Lower lobe of right lung (tissue), 2 donors: ENCODE results near the gene HP1BP3. TPM values are rescaled to one million over a fixed set of nuclear protein-coding genes. Genes with fewer than 3 reads are reported as not detected.

Experiments used
- ATAC-seq, 2 donors: fragments of 200-7000 bp; cut with Tn5 transposase; one replicate each; pipeline ENCODE4 v1.9.1; 2020 to 2022; ENCODE audit warnings: mild to moderate bottlenecking in 2 of 2, moderate library complexity in 2 of 2
- DNase-seq: peaks from one replicate; pipeline ENCODE4 v3.0.0-alpha.2; 2020
- H3K27ac ChIP-seq: fragments of 200-600 bp; one replicate; pipeline ENCODE4 v1.8.0; 2022
- H3K27me3 ChIP-seq: fragments of 200-600 bp; one replicate; pipeline ENCODE4 v1.8.0; 2022; ENCODE audit warnings: low read depth
- H3K36me3 ChIP-seq: fragments of 200-600 bp; one replicate; pipeline ENCODE4 v1.8.0; 2022; ENCODE audit warnings: mild to moderate bottlenecking
- H3K4me1 ChIP-seq: fragments of 200-600 bp; one replicate; pipeline ENCODE4 v1.8.0; 2022
- H3K4me3 ChIP-seq: fragments of 200-600 bp; one replicate; pipeline ENCODE4 v1.8.0; 2022; ENCODE audit warnings: mild to moderate bottlenecking
- H3K9me3 ChIP-seq: fragments of 200-600 bp; one replicate; pipeline ENCODE4 v1.8.0; 2022
- intact Hi-C: fragments of 100-400 bp; cut with DNase I; formaldehyde crosslinking; loops from one replicate; pipeline ENCODE4 v1.11.0; 2022
- total RNA-seq: library from RNA; stranded (reverse); fragmentation: NEBNext Ultra II Directional; extraction: Animal tissue kit (Norgen Biotek cat#: 25700); gene quantifications from one replicate; pipeline ENCODE4 v1.2.1, GENCODE V29; 2021
- TF ChIP-seq, protein P1 (sequence below): fragments of 200-600 bp; IDR thresholded peaks from one replicate; pipeline ENCODE4 v1.8.0; 2022; ENCODE audit warnings: antibody characterized with exemption, mild to moderate bottlenecking
- donor health status: DM: no; HTN: yes; CAD: no; lungs with severe emphysema.

Gene HP1BP3
- total RNA-seq, 1 donor from 2014 or later: 253 TPM

DNA sequence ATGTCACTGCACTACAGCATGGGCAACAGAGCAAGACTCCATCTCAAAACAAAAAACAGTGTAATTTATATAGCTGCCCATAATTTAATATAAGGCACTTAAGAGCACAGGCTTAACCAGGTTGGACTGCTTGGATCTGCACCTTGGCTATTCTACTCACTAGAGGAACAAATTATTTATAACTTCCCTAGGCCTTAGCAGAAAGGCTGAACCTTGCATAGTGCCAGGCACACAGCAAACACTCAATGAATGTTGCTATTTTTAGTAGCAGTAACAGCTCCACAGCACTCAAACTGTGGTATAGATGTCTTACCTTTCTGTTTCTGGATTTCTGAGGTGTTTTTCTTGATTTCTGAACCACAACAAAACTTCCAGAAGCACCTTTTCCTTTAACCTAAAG lies 19.8 kb downstream of the HP1BP3 start:
- Histone ChIP-seq H3K9me3 (no peaks in the 10 kb centered on the region), H3K27me3 (no peaks in the 10 kb centered on the region), H3K27ac (no peak overlapping the region), H3K36me3 (peaks cover 100% of the 10 kb centered on the region), H3K4me3 (no peak overlapping the region), H3K4me1 (no peaks in the 10 kb centered on the region)
- TF ChIP-seq, protein P1, sequence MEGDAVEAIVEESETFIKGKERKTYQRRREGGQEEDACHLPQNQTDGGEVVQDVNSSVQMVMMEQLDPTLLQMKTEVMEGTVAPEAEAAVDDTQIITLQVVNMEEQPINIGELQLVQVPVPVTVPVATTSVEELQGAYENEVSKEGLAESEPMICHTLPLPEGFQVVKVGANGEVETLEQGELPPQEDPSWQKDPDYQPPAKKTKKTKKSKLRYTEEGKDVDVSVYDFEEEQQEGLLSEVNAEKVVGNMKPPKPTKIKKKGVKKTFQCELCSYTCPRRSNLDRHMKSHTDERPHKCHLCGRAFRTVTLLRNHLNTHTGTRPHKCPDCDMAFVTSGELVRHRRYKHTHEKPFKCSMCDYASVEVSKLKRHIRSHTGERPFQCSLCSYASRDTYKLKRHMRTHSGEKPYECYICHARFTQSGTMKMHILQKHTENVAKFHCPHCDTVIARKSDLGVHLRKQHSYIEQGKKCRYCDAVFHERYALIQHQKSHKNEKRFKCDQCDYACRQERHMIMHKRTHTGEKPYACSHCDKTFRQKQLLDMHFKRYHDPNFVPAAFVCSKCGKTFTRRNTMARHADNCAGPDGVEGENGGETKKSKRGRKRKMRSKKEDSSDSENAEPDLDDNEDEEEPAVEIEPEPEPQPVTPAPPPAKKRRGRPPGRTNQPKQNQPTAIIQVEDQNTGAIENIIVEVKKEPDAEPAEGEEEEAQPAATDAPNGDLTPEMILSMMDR: no peak
- intact Hi-C loops: no loop called here
- ATAC-seq (no peak), DNase-seq (no peak)

DNA sequence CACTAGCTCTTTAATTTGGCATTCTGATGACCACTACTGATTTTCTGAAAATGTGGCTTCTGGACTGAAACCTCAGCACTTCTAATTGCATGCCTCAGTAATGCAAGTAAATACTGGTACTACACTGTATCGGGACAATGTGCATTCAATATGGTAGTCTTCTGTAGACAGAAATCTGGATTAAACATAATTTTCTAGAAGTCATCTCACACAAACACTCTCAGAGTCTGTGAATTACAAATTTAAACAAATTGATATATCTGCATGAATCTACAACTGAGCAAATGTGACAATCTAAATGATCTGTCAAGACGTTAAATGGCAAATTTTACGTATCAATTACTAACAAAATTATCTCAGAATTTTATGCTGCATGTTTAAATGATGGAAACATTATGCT lies 23.7 kb downstream of the HP1BP3 start:
- Histone ChIP-seq H3K4me3 (no peak overlapping the region), H3K27me3 (no peaks in the 10 kb centered on the region), H3K36me3 (peaks cover 100% of the 10 kb centered on the region), H3K9me3 (no peaks in the 10 kb centered on the region), H3K27ac (no peak overlapping the region), H3K4me1 (no peaks in the 10 kb centered on the region)
- TF ChIP-seq, protein P1: no peak
- ATAC-seq (no peak), DNase-seq (no peak)
- intact Hi-C loops: no loop called here

DNA sequence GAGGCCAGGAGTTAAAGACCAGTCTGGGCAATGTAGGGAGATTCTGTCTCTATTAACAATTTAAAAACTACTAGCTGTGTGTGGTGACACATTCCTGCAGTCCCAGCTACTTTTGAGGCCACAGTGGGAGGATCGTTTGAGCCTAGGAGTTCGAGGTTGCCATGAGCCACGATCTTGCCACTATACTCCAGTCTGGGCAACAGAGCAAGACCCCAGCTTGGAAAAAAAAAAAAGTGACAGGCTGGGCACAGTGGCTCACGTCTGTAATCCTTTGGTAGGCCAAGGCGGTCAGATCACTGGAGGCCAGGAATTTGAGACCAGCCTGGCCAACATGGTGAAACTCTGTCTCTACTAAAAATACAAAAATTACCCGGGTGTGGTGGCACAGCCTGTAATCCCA lies 26.8 kb downstream of the HP1BP3 start:
- intact Hi-C loops: no loop called here
- no peak for ATAC-seq

DNA sequence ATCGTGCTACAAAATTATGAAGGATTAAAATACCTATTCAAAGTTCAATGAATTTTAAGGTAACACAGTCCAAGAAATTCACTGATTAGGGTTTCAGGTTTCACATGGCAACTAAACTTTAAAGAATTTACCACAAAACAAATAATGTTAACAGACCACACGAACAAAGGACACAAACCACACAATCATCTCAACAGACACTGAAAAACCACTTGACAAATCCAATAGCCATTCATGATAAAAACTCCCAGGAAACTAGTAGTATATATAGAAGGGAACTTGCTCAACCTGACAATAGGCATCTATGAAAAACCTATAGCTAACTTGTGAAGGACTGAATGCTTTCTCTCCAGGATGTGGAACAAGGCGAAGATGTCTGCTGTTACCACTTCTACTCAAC lies 33.5 kb downstream of the HP1BP3 start:
- TF ChIP-seq, protein P1: no peak
- intact Hi-C loops: no loop called here
- no peaks in the 10 kb centered on the region for H3K4me1 ChIP-seq
- no peak overlapping the region for H3K4me3 ChIP-seq
- DNase-seq (no peak), ATAC-seq (no peak)
- H3K9me3 ChIP-seq: no peaks in the 10 kb centered on the region
- peaks cover 82% of the 10 kb centered on the region for H3K36me3 ChIP-seq
- H3K27ac ChIP-seq: no peak overlapping the region
- H3K27me3 ChIP-seq: no peaks in the 10 kb centered on the region

More for the DNA sequence above, 26.8 kb downstream of the HP1BP3 start:
- no peaks in the 10 kb centered on the region for H3K9me3 ChIP-seq
- H3K36me3 ChIP-seq: peaks cover 100% of the 10 kb centered on the region
- TF ChIP-seq, protein P1: no peak
- no peak overlapping the region for H3K27ac ChIP-seq
- H3K27me3 ChIP-seq: no peaks in the 10 kb centered on the region
- H3K4me1 ChIP-seq: no peaks in the 10 kb centered on the region
- no peak overlapping the region for H3K4me3 ChIP-seq
- DNase-seq: no peak

DNA sequence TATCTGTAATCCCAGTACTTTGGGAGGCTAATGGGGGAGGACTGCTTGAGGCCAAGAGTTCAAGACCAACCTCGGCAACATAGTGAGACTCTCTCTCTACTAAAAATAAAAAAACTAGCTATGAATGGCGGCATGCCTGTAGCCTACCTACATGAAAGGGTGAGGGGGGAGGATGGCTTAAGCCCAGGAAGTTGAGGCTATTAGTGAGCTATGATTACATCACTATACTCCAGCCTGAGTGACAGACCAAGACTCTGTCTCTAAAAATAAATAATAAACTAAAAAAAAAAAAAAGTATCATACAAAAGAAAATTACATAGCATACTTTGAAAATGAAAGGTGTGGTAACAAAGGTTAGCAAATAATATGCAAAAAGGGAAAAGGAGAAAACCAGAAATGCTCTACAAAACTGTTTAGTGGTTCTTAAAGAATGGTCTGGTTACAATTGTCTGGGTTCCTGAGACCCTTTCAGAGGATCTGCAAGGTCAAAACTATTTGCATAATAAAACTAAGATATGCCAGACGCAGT lies 35.6 kb downstream of the HP1BP3 start:
- no peaks in the 10 kb centered on the region for H3K9me3 ChIP-seq
- H3K36me3 ChIP-seq: peaks cover 82% of the 10 kb centered on the region
- intact Hi-C loops: no loop called here
- no peak overlapping the region for H3K4me3 ChIP-seq
- ATAC-seq: no peak
- no peak for DNase-seq
- TF ChIP-seq, protein P1: no peak
- no peaks in the 10 kb centered on the region for H3K27me3 ChIP-seq
- H3K27ac ChIP-seq: no peak overlapping the region
- H3K4me1 ChIP-seq: no peaks in the 10 kb centered on the region

DNA sequence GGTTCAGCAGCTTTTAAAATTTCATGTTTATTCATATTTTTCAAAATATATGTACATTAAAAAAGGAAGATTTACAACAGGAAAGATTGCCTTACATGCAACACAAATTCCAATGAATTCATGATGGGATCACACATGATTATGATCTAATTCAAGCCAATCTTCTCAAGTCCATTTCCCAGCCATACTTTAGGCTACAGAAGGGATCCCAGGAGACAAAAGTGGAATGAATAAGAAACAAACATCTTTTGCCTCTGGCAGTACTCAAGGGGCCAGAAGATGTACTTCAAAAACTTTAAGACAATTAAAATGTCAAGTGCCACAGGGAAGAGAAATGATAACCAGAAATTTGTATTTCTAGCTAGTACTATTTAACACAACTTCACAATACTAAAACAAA lies 44.4 kb downstream of the HP1BP3 start:
- H3K9me3 ChIP-seq: no peaks in the 10 kb centered on the region
- H3K27ac ChIP-seq: no peak overlapping the region
- H3K4me3 ChIP-seq: no peak overlapping the region
- H3K36me3 ChIP-seq: peaks cover 78% of the 10 kb centered on the region
- H3K4me1 ChIP-seq: no peaks in the 10 kb centered on the region
- intact Hi-C loops: no loop called here
- DNase-seq (no peak), ATAC-seq (no peak)
- TF ChIP-seq, protein P1: no peak
- H3K27me3 ChIP-seq: no peaks in the 10 kb centered on the region
